Karpas-422 (cell line): Measurements from ENCODE around the gene XBP1. TPM values are rescaled to one million over a fixed set of nuclear protein-coding genes. Genes with fewer than 3 reads are reported as not detected.
A peak's percentile ranks its signal among the peaks of the same experiment; 100 is the strongest.
"Not testable (repeated sequence)": the region's sequence is repeated elsewhere in the genome, so short reads cannot be mapped to it uniquely, and the experiment has no call there.

ENCODE experiments used
- DNase-seq: peaks from one replicate; pipeline ENCODE4 v3.0.0-alpha.2; 2015
- H2AFZ ChIP-seq: fragments of 200-600 bp; sonication (generic); 2 replicates; pipeline ENCODE4 v1.6.1; 2014; ENCODE audit warnings: antibody characterized with exemption, low read length, mixed read lengths
- H3K27ac ChIP-seq: fragments of 200-600 bp; sonication (generic); 2 replicates; pipeline ENCODE4 v1.5.1; 2014; ENCODE audit warnings: mild to moderate bottlenecking, low read length, moderate library complexity
- H3K27me3 ChIP-seq: fragments of 200-600 bp; sonication (generic); 2 replicates; pipeline ENCODE4 v1.6.1; 2014; ENCODE audit warnings: low read length, mixed read lengths
- H3K36me3 ChIP-seq: fragments of 200-600 bp; sonication (generic); 2 replicates; pipeline ENCODE4 v1.6.1; 2014; ENCODE audit warnings: low read length, mixed read lengths; ENCODE audit not compliant: insufficient read depth
- H3K4me1 ChIP-seq: fragments of 200-600 bp; sonication (generic); 2 replicates; pipeline ENCODE4 v1.6.1; 2014; ENCODE audit warnings: mild to moderate bottlenecking, low read length, mixed read lengths
- H3K4me2 ChIP-seq: fragments of 200-600 bp; sonication (generic); 2 replicates; pipeline ENCODE4 v1.6.1; 2014; ENCODE audit warnings: low read length, low read depth, mild to moderate bottlenecking; ENCODE audit not compliant: poor library complexity, severe bottlenecking
- H3K4me3 ChIP-seq: fragments of 200-600 bp; sonication (generic); 2 replicates; pipeline ENCODE4 v1.5.1; 2014; ENCODE audit warnings: mild to moderate bottlenecking, antibody characterized with exemption, low read length, mixed read lengths
- H3K79me2 ChIP-seq: fragments of 200-600 bp; sonication (generic); 2 replicates; pipeline ENCODE4 v1.6.1; 2014; ENCODE audit warnings: mild to moderate bottlenecking, low read length, mixed read lengths
- H3K9ac ChIP-seq: fragments of 200-600 bp; sonication (generic); 2 replicates; pipeline ENCODE4 v1.6.0; 2014; ENCODE audit warnings: low read length
- H3K9me2 ChIP-seq: fragments of 200-600 bp; sonication (generic), shearing (Covaris generic); replicated peaks from 2 replicates; pipeline ENCODE4 v1.6.0; 2014; ENCODE audit warnings: mild to moderate bottlenecking, low read length, moderate library complexity; ENCODE audit not compliant: insufficient read depth
- H3K9me3 ChIP-seq: fragments of 300-700, 200-600 bp; sonication (generic); 2 replicates; pipeline ENCODE4 v1.6.1; 2014; ENCODE audit warnings: low read length, mixed read lengths
- H4K20me1 ChIP-seq: fragments of 200-600 bp; sonication (generic); 2 replicates; pipeline ENCODE4 v1.6.1; 2014; ENCODE audit warnings: mild to moderate bottlenecking, antibody characterized with exemption, low read length, low read depth; ENCODE audit not compliant: insufficient read depth
- total RNA-seq: library from RNA; depleted of rRNA; stranded (reverse); fragments of >200 nt; shearing (Covaris generic); gene quantifications from 2 replicates; pipeline ENCODE4 v1.2.3, GENCODE V29; 2014; ENCODE audit warnings: low replicate concordance

The XBP1 gene
- total RNA-seq, 1 experiment from 2014 or later: 121 TPM

- Histone ChIP-seq H3K4me1 (peaks cover 10% of the 10 kb centered on the region; the same call in 1 of the 2 replicates), H3K36me3 (peaks cover 8% of the 10 kb centered on the region), H3K9me3 (peaks cover 7% of the 10 kb centered on the region; the same call in 1 of the 2 replicates), H3K9me2 (no peaks in the 10 kb centered on the region), H3K27me3 (no peaks in the 10 kb centered on the region), H3K4me3 (peak within 1 kb of the TSS; percentile 83), H4K20me1 (no peaks in the 10 kb centered on the region), H3K4me2 (peak within 1 kb of the TSS; percentile 95), H3K9ac (peak within 1 kb of the TSS; percentile 82), H2AFZ (peak within 1 kb of the TSS; percentile 74), H3K79me2 (peaks cover 49% of the 10 kb centered on the region), H3K27ac (peak within 1 kb of the TSS; percentile 64)
- DNase-seq: peak; percentile 97
These were observed 27.5 kb downstream of the XBP1 start, which contains the start of gene CCDC117 for GRCh38 chr22:28772633-28773460. Gene CCDC117, plus strand, starts transcription at chr22:28772695. Its CDS starts 155 bp downstream, at chr22:28772850.

GRCh38 chr22:28771195-28771791 is 29.1 kb downstream of the XBP1 start:
- Histone ChIP-seq H3K9me2 (no peaks in the 10 kb centered on the region), H4K20me1 (no peaks in the 10 kb centered on the region), H3K4me1 (peaks cover 10% of the 10 kb centered on the region; the same call in 1 of the 2 replicates), H3K9me3 (peaks cover 7% of the 10 kb centered on the region; the same call in 1 of the 2 replicates), H3K9ac (no peak overlapping the region), H3K36me3 (peaks cover 4% of the 10 kb centered on the region), H3K4me2 (no peak overlapping the region), H3K79me2 (peaks cover 33% of the 10 kb centered on the region), H3K27ac (no peak overlapping the region), H3K27me3 (no peaks in the 10 kb centered on the region), H3K4me3 (no peak overlapping the region), H2AFZ (no peak overlapping the region)
- DNase-seq: no peak

GRCh38 chr22:28769394-28770085 is 30.8 kb downstream of the XBP1 start:
- Histone ChIP-seq H3K27ac (no peak overlapping the region), H3K4me3 (no peak overlapping the region), H4K20me1 (no peaks in the 10 kb centered on the region), H3K79me2 (peaks cover 16% of the 10 kb centered on the region), H2AFZ (no peak overlapping the region), H3K4me2 (no peak overlapping the region), H3K36me3 (no peaks in the 10 kb centered on the region; the same call in 1 of the 2 replicates), H3K27me3 (no peaks in the 10 kb centered on the region), H3K9me2 (no peaks in the 10 kb centered on the region), H3K9ac (no peak overlapping the region), H3K4me1 (peaks cover 10% of the 10 kb centered on the region; the same call in 1 of the 2 replicates), H3K9me3 (peaks cover 7% of the 10 kb centered on the region; the same call in 1 of the 2 replicates)
- DNase-seq: no peak

GRCh38 chr22:28768701-28769393 is 31.5 kb downstream of the XBP1 start:
- H2AFZ ChIP-seq: no peak overlapping the region
- peaks cover 9% of the 10 kb centered on the region for H3K79me2 ChIP-seq
- no peaks in the 10 kb centered on the region for H3K36me3 ChIP-seq
- H3K9me3 ChIP-seq: peaks cover 7% of the 10 kb centered on the region; the same call in 1 of the 2 replicates
- H3K27me3 ChIP-seq: no peaks in the 10 kb centered on the region
- H4K20me1 ChIP-seq: no peaks in the 10 kb centered on the region
- no peak overlapping the region for H3K4me3 ChIP-seq
- peaks cover 5% of the 10 kb centered on the region; the same call in 1 of the 2 replicates for H3K4me1 ChIP-seq
- DNase-seq: no peak
- H3K9me2 ChIP-seq: no peaks in the 10 kb centered on the region
- no peak overlapping the region for H3K9ac ChIP-seq
- no peak overlapping the region for H3K27ac ChIP-seq
- no peak overlapping the region for H3K4me2 ChIP-seq

- Histone ChIP-seq H3K4me1 (no peaks in the 10 kb centered on the region), H3K4me3 (no peak overlapping the region), H4K20me1 (no peaks in the 10 kb centered on the region), H3K9me3 (peaks cover 7% of the 10 kb centered on the region; the same call in 1 of the 2 replicates), H3K9ac (no peak overlapping the region), H3K36me3 (no peaks in the 10 kb centered on the region), H3K27ac (no peak overlapping the region), H3K9me2 (no peaks in the 10 kb centered on the region), H2AFZ (no peak overlapping the region), H3K27me3 (no peaks in the 10 kb centered on the region), H3K79me2 (no peaks in the 10 kb centered on the region), H3K4me2 (no peak overlapping the region)
- DNase-seq: no peak
These were observed 33.7 kb downstream of the XBP1 start for GRCh38 chr22:28766628-28767027.

DNA sequence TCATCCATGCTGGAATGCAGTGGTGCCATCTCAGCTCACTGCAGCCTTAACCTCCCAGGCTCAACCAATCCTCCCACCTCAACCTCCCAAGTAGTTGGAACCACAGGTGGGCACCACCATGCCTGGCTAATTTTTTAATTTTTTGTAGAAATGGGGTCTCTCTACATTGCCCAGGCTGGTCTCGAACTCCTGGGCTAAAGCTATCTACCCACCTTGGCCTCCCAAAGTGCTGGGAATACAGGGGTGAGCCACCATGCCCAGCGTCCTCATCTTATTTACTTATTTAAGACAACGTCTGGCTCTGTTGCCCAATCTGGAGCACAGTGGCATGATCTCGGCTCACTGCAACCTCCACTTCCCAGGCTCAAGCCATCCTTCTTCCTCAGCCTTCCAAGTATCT is 38.4 kb downstream of the XBP1 start:
- H3K27ac ChIP-seq, H3K36me3 ChIP-seq, H3K4me3 ChIP-seq, H3K27me3 ChIP-seq, H3K9ac ChIP-seq, H3K9me3 ChIP-seq, H3K79me2 ChIP-seq, H2AFZ ChIP-seq, H3K9me2 ChIP-seq, H4K20me1 ChIP-seq, DNase-seq, H3K4me2 ChIP-seq: not testable (repeated sequence)
- peaks cover 11% of the 10 kb centered on the region for H3K4me1 ChIP-seq

DNA sequence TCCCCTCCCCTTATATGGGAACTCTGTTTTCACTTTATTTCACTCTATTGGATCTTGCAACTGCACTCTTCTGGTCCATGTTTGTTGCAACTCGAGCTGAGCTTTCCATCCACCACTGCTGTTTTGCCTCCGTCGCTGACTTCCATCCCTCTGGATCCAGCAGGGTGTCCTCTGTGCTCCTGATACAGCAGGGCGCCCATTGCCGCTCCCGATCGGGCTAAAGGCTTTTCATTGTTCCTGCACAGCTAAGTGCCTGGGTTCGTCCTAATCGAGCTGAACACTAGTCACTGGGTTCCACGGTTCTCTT is 39.0 kb downstream of the XBP1 start:
- H2AFZ ChIP-seq: no peak overlapping the region
- peaks cover 11% of the 10 kb centered on the region for H3K4me1 ChIP-seq
- H3K27me3 ChIP-seq: no peaks in the 10 kb centered on the region
- H3K9me3 ChIP-seq: no peaks in the 10 kb centered on the region
- H3K79me2 ChIP-seq: no peaks in the 10 kb centered on the region
- DNase-seq: no peak
- no peaks in the 10 kb centered on the region for H3K36me3 ChIP-seq
- no peak overlapping the region for H3K27ac ChIP-seq
- no peak overlapping the region for H3K4me3 ChIP-seq
- H4K20me1 ChIP-seq: no peaks in the 10 kb centered on the region
- H3K9ac ChIP-seq: no peak overlapping the region
- no peak overlapping the region for H3K4me2 ChIP-seq
- H3K9me2 ChIP-seq: no peaks in the 10 kb centered on the region
